HCT116 (cell line): Measurements from ENCODE around the gene CXCL5. TPM values are rescaled to one million over a fixed set of nuclear protein-coding genes. Genes with fewer than 3 reads are reported as not detected.

ENCODE experiments used
- ATAC-seq: fragments of 200-7000 bp; cut with Tn5 transposase; 2 replicates; pipeline ENCODE4 v1.9.1; 2020; ENCODE audit warnings: mild to moderate bottlenecking, moderate library complexity
- BruUV-seq: library from RNA; stranded (reverse); fragments of 400-500 nt; replicated peaks from 2 replicates; lab custom pipeline; 2021; lab: Mats Ljungman, UMichigan
- CTCF ChIA-PET: fragments of 300-600 bp; sonication (Branson Sonifier 250); formaldehyde crosslinking; loops from one replicate; lab custom pipeline; 2021; ENCODE audit warnings: antibody characterized with exemption; lab: Charles Lee
- POLR2A ChIA-PET: fragments of 300-600, 350-600 bp; sonication (Branson Sonifier 250); formaldehyde crosslinking; loops from one replicate; lab custom pipeline; 2021; ENCODE audit warnings: antibody characterized with exemption; lab: Charles Lee
- RAD21 ChIA-PET, 2 experiments: fragments of 300-600 bp; sonication (Branson Sonifier 250); formaldehyde crosslinking; loops; one replicate each; lab custom pipeline; 2023; ENCODE audit warnings: low total read pairs in 2 of 2; ENCODE audit not compliant: uncharacterized antibody in 2 of 2, unreplicated experiment in 2 of 2, low non-redundant PET in 1 of 2; lab: Charles Lee
- DNase-seq: peaks from one replicate; pipeline ENCODE4 v3.0.0-alpha.2; 2010; ENCODE audit warnings: low read depth, low spot score
- H2AFZ ChIP-seq: fragments of 200-600 bp; shearing (Covaris generic), sonication (generic); 2 replicates; pipeline ENCODE4 v1.6.1; 2017; ENCODE audit warnings: low read depth, mixed run types, mixed read lengths, antibody characterized with exemption, low read length; ENCODE audit not compliant: poor library complexity, severe bottlenecking
- H3K27ac ChIP-seq: 2 replicates; pipeline ENCODE4 v1.5.1; 2012; ENCODE audit warnings: low read depth, low read length
- H3K27me3 ChIP-seq: fragments of 200-600 bp; sonication (generic); 2 replicates; pipeline ENCODE4 v1.6.1; 2016; ENCODE audit warnings: mixed run types, low read length, mixed read lengths; ENCODE audit not compliant: insufficient read depth
- H3K36me3 ChIP-seq, 2 experiments: fragments of 200-500 bp in 1 of 2; fragments of 200-600 bp in 1 of 2; sonication (Bioruptor generic) in 1 of 2; sonication (generic) in 1 of 2; 2 replicates each; pipeline versions ENCODE4 v1.5.1 to v1.6.1; 2014 to 2016; ENCODE audit warnings: low read length in 2 of 2, inconsistent platforms in 1 of 2, mixed read lengths in 1 of 2, mixed run types in 1 of 2; ENCODE audit not compliant: insufficient read depth in 2 of 2, control insufficient read depth in 1 of 2
- H3K4me1 ChIP-seq, 2 experiments: fragments of 200-600 bp in 1 of 2; sonication (generic) in 1 of 2; 2 replicates each; pipeline versions ENCODE4 v1.5.1 to v1.6.1; 2012 to 2017; ENCODE audit warnings: low read length in 2 of 2, inconsistent platforms in 1 of 2, mild to moderate bottlenecking in 1 of 2, mixed read lengths in 1 of 2, mixed run types in 1 of 2, moderate library complexity in 1 of 2; ENCODE audit not compliant: insufficient read depth in 2 of 2, control insufficient read depth in 1 of 2
- H3K4me2 ChIP-seq: fragments of 200-600 bp; sonication (generic); 2 replicates; pipeline ENCODE4 v1.6.1; 2017; ENCODE audit warnings: mixed run types, low read length, mixed read lengths
- H3K4me3 ChIP-seq, 2 experiments: fragments of 200-600 bp in 1 of 2; sonication (generic) in 1 of 2; replicated peaks in 1 of 2; 2 replicates each; pipeline ENCODE4 v1.5.1; 2011 to 2016; ENCODE audit warnings: low read length in 2 of 2, control low read depth in 1 of 2, low read depth in 1 of 2, mild to moderate bottlenecking in 1 of 2, mixed read lengths in 1 of 2, mixed run types in 1 of 2
- H3K79me2 ChIP-seq: fragments of 200-600 bp; sonication (generic); 2 replicates; pipeline ENCODE4 v1.6.1; 2017; ENCODE audit warnings: mild to moderate bottlenecking, mixed run types, low read length, moderate library complexity, mixed read lengths; ENCODE audit not compliant: insufficient read depth
- H3K9ac ChIP-seq: fragments of 200-600 bp; sonication (generic); 2 replicates; pipeline ENCODE4 v1.6.1; 2016; ENCODE audit warnings: low read length, mixed read lengths
- H3K9me2 ChIP-seq: fragments of 200-600 bp; sonication (generic), shearing (Covaris generic); 2 replicates; pipeline ENCODE4 v1.6.1; 2017; ENCODE audit warnings: mixed run types, mild to moderate bottlenecking, moderate library complexity; ENCODE audit not compliant: insufficient read depth
- H3K9me3 ChIP-seq, 2 experiments: fragments of 200-500 bp in 1 of 2; fragments of 200-600 bp in 1 of 2; sonication (Bioruptor generic) in 1 of 2; sonication (generic) in 1 of 2; 2 replicates each; pipeline ENCODE4 v1.6.1; 2014 to 2017; ENCODE audit warnings: low read length in 2 of 2, mixed read lengths in 2 of 2, inconsistent platforms in 1 of 2, low read depth in 1 of 2, mild to moderate bottlenecking in 1 of 2, mixed run types in 1 of 2, moderate library complexity in 1 of 2; ENCODE audit not compliant: control insufficient read depth in 1 of 2, insufficient read depth in 1 of 2
- H4K20me1 ChIP-seq: fragments of 200-600 bp; sonication (generic), shearing (Covaris generic); 2 replicates; pipeline ENCODE4 v1.6.1; 2017; ENCODE audit warnings: mixed run types, mild to moderate bottlenecking, moderate library complexity; ENCODE audit not compliant: insufficient read depth
- ATF3 ChIP-seq: IDR thresholded peaks from 2 replicates; pipeline ENCODE4 v1.6.1; 2012
- CBX3 ChIP-seq: IDR thresholded peaks from 2 replicates; pipeline ENCODE4 v1.6.1; 2012; ENCODE audit warnings: low read depth
- EGR1 ChIP-seq: IDR thresholded peaks from 2 replicates; pipeline ENCODE4 v1.6.1; 2012; ENCODE audit warnings: low read depth
- EZH2 ChIP-seq: fragments of 200-600 bp; sonication (generic); IDR thresholded peaks from 2 replicates; pipeline ENCODE4 v1.6.1; 2017; ENCODE audit warnings: antibody characterized with exemption, mixed run types
- JUND ChIP-seq: IDR thresholded peaks from 2 replicates; pipeline ENCODE4 v1.6.1; 2012
- POLR2A ChIP-seq: IDR thresholded peaks from 2 replicates; pipeline ENCODE4 v1.7.0; 2011; ENCODE audit warnings: borderline replicate concordance; ENCODE audit not compliant: insufficient read depth, insufficient read length; ENCODE audit errors: extremely low read depth
- POLR2AphosphoS5 ChIP-seq: IDR thresholded peaks from 2 replicates; pipeline ENCODE4 v1.6.1; 2011; ENCODE audit warnings: mild to moderate bottlenecking, low read depth, low read length, moderate library complexity
- SRF ChIP-seq: IDR thresholded peaks from 2 replicates; pipeline ENCODE4 v1.6.1; 2012; ENCODE audit warnings: low read depth
- YY1 ChIP-seq: IDR thresholded peaks from 2 replicates; pipeline ENCODE4 v1.6.1; 2011; ENCODE audit warnings: low read length, low read depth, moderate library complexity, mild to moderate bottlenecking; ENCODE audit not compliant: insufficient replicate concordance; ENCODE audit errors: extremely low read depth
- ZNF274 ChIP-seq: fragments of 200-500 bp; sonication (Bioruptor generic); IDR thresholded peaks from 2 replicates; pipeline ENCODE4 v1.6.1; 2014; ENCODE audit warnings: mild to moderate bottlenecking, low read depth, low read length, inconsistent platforms
- intact Hi-C: fragments of 100-400 bp; cut with micrococcal nuclease; formaldehyde crosslinking; loops from 2 replicates; pipeline ENCODE4 v1.10.0; 2022
- total RNA-seq: library from RNA; stranded (reverse); gene quantifications from one replicate; pipeline ENCODE4 v1.2.1, GENCODE V29; 2021; ENCODE audit not compliant: unreplicated experiment
- TF ChIP-seq, protein P1 (sequence below): IDR thresholded peaks from 2 replicates; pipeline ENCODE4 v1.6.1; 2012; ENCODE audit warnings: low read depth

Gene CXCL5
- total RNA-seq, 1 experiment from 2014 or later, result not detected

- TF ChIP-seq CBX3 (no peak), JUND (no peak), ZNF274 (no peak), EGR1 (no peak), POLR2A (no peak), POLR2AphosphoS5 (no peak), EZH2 (no peak), ATF3 (no peak), SRF (no peak), YY1 (no peak)
- TF ChIP-seq, protein P1, sequence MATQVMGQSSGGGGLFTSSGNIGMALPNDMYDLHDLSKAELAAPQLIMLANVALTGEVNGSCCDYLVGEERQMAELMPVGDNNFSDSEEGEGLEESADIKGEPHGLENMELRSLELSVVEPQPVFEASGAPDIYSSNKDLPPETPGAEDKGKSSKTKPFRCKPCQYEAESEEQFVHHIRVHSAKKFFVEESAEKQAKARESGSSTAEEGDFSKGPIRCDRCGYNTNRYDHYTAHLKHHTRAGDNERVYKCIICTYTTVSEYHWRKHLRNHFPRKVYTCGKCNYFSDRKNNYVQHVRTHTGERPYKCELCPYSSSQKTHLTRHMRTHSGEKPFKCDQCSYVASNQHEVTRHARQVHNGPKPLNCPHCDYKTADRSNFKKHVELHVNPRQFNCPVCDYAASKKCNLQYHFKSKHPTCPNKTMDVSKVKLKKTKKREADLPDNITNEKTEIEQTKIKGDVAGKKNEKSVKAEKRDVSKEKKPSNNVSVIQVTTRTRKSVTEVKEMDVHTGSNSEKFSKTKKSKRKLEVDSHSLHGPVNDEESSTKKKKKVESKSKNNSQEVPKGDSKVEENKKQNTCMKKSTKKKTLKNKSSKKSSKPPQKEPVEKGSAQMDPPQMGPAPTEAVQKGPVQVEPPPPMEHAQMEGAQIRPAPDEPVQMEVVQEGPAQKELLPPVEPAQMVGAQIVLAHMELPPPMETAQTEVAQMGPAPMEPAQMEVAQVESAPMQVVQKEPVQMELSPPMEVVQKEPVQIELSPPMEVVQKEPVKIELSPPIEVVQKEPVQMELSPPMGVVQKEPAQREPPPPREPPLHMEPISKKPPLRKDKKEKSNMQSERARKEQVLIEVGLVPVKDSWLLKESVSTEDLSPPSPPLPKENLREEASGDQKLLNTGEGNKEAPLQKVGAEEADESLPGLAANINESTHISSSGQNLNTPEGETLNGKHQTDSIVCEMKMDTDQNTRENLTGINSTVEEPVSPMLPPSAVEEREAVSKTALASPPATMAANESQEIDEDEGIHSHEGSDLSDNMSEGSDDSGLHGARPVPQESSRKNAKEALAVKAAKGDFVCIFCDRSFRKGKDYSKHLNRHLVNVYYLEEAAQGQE, result no peak
- TF ChIP-seq, all 23 proteins: peak for 0
- Histone ChIP-seq H3K27ac (no peak overlapping the region), H3K4me2 (no peak overlapping the region), H3K4me3 (no peak overlapping the region), H2AFZ (no peak overlapping the region), H3K27me3 (no peaks in the 10 kb centered on the region), H3K9ac (no peak overlapping the region), H3K4me1 (no peaks in the 10 kb centered on the region), H3K9me2 (no peaks in the 10 kb centered on the region), H3K79me2 (no peaks in the 10 kb centered on the region), H3K36me3 (no peaks in the 10 kb centered on the region), H3K9me3 (no peaks in the 10 kb centered on the region), H4K20me1 (no peaks in the 10 kb centered on the region)
- intact Hi-C loops, result no loop called here
- ChIA-PET CTCF (no interaction called here), RAD21 (no interaction called here), POLR2A (no interaction called here)
- ATAC-seq (no peak), DNase-seq (no peak)
- no TSS peak for BruUV-seq
Observed at GRCh38 chr4:73945674-73946449, 52.6 kb downstream of the CXCL5 start.

Other genes starting within 250 kb of the CXCL5 start
- not detected for gene CXCL6, start 162.0 kb downstream of the CXCL5 start, total RNA-seq
- gene PF4V1, start 145.4 kb downstream of the CXCL5 start, total RNA-seq, result not detected
- 2.5 TPM for gene CXCL1, start 129.3 kb downstream of the CXCL5 start, total RNA-seq
- gene PF4, start 16.6 kb downstream of the CXCL5 start, total RNA-seq, result not detected
- gene PPBP, start 10.5 kb downstream of the CXCL5 start, total RNA-seq, result not detected
- gene CXCL3, start 40.0 kb upstream of the CXCL5 start, total RNA-seq, result 1.9 TPM
- gene CXCL2, start 100.5 kb upstream of the CXCL5 start, total RNA-seq, result 1.8 TPM
- gene MTHFD2L, start 159.4 kb upstream of the CXCL5 start, total RNA-seq, result 15.0 TPM